22Rv1 (cell line): ENCODE results near the gene CEP170B.

ENCODE experiments used
- ZFX ChIP-seq: fragments of 450-650 bp; IDR thresholded peaks from 2 replicates; pipeline ENCODE4 v1.6.1; 2017; ENCODE audit warnings: antibody characterized with exemption, borderline replicate concordance
- TF ChIP-seq, protein P1 (sequence below): fragments of 450-650 bp; IDR thresholded peaks from 2 replicates; pipeline ENCODE4 v1.5.1; 2017; ENCODE audit warnings: mild to moderate bottlenecking

DNA sequence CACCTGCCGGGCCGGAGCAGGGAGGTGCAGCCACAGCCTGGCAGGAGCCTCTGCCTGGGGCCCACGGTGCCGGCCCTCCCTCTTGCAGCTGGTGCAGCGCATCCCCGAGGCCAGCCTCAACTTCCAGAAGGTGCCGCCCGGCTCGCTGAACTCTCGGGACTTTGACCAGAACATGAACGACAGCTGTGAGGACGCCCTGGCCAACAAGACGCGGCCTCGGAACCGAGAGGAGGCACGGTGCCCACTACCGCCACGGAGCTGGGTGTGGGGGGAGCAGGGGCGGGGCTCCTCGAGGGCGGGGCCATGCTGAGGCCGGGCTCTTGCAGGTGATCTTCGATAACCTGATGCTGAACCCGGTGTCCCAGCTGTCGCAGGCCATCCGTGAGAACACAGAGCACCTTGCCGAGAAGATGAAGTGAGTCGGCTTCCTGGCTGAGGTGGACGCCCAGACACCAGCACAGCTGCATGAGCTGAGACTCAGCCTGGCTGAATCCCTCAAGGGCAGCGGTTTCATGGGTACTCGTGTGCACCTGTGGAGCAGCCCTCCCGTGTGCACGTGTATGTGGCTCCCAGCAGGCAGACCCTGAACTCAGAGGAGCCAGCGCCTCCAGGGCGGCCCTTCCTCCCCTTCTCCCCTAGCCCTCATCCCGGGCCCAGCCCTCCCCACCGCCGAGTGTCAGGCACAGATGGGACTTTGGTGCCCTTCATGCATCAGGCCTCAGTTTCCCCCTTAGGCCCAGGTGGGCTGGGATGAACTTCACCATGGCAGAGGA, 28.6 kb downstream of the CEP170B start:
- TF ChIP-seq, protein P1, sequence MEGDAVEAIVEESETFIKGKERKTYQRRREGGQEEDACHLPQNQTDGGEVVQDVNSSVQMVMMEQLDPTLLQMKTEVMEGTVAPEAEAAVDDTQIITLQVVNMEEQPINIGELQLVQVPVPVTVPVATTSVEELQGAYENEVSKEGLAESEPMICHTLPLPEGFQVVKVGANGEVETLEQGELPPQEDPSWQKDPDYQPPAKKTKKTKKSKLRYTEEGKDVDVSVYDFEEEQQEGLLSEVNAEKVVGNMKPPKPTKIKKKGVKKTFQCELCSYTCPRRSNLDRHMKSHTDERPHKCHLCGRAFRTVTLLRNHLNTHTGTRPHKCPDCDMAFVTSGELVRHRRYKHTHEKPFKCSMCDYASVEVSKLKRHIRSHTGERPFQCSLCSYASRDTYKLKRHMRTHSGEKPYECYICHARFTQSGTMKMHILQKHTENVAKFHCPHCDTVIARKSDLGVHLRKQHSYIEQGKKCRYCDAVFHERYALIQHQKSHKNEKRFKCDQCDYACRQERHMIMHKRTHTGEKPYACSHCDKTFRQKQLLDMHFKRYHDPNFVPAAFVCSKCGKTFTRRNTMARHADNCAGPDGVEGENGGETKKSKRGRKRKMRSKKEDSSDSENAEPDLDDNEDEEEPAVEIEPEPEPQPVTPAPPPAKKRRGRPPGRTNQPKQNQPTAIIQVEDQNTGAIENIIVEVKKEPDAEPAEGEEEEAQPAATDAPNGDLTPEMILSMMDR: no peak
- TF ChIP-seq ZFX: no peak
